ENCODE measurements around the gene SCNM1.
"Not testable (repeated sequence)": the region's sequence is repeated elsewhere in the genome, so short reads cannot be mapped to it uniquely, and the experiment has no call there.

The SCNM1 gene

DNA sequence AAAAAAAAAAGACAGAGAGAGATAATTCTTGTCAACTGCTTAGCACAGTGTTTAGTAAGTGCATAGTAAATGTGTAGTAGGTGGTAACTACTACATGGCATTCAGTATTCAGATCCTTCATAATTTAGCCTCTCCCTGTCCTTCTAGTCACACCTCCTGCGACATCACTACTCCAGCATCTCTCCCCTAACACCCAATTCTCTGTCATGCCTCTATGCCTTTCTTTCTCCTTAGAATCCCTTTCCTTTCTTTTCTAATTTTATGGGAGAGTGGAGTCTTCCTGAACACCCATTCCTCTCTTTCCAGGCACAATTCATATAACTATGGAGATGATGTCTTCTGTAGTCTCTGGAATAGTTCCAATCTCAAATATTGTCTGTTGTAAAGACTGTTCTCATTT, 27.9 kb downstream of the SCNM1 start:
- no peak for FAIRE-seq

DNA sequence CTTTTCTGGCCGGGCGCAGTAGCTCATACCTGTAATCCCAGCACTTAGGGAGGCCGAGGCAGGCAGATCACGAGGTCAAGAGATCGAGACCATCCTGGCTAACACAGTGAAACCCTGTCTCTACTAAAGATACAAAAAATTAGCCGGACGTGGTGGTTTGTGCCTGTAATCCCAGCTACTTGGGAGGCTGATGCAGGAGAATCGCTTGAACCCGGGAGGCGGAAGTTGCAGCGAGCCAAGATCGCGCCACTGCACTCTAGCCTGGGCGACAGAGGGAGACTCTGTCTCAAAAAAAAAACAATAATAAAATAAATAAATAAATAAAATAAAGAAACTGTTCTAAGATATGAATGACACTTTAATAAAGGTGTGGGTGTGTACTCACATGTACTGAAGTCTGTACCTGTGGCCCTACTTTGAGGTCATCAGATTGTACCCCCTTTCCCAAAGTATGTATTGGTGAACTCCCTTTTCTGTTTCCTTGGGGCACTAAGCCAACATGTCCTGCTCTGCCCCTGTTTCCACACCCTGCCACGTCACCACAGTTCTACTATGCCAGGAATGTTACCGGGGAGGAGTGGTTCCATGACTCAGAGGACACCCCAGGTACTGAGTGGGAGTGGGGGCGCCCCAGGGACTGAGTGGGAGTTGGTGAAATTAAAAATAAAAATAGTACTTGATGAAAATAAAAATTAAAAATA, 29.1 kb downstream of the SCNM1 start:
- peak; percentile 34 for FAIRE-seq

DNA sequence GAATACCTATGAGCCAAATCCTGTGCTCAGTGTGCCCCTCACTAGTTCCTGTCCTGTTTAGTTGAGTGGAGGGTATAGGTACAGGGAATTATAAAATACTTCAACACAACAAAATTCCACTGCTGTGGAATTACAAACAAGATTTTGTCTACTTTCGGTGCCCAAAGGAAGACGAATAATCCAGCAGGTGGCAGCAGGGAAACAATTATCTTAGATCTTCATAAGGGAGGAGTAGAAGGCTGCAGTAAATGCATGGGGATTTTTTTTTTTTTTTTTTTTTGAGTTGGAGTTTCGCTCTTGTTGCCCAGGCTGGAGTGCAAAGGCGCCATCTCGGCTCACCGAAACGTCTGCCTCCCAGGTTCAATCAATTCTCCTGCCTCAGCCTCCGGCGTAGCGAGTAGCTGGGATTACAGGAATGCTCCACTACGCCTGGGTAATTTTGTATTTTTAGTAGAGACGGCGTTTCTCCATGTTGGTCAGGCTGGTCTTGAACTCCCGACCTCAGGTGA, 30.4 kb downstream of the SCNM1 start:
- FAIRE-seq = peak; percentile 83

DNA sequence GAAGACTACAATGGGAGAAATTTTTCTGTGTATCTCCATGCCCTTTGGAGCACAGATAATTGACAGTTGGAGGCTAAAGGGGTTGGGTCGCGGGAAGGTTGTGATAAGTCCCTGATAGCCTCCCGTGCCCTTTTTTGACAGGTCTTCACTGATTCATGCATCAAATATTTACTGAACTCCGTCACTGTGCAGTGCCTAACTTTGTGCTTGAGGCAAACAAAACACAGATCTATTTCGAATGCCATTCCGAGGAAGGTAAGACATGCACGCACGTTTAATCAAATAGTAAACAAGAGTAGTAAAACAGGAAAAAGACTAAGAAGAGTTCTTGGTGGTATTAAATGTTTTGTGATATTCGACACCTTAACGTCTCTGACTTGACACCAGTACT, 31.9 kb downstream of the SCNM1 start:
- no peak for FAIRE-seq

DNA sequence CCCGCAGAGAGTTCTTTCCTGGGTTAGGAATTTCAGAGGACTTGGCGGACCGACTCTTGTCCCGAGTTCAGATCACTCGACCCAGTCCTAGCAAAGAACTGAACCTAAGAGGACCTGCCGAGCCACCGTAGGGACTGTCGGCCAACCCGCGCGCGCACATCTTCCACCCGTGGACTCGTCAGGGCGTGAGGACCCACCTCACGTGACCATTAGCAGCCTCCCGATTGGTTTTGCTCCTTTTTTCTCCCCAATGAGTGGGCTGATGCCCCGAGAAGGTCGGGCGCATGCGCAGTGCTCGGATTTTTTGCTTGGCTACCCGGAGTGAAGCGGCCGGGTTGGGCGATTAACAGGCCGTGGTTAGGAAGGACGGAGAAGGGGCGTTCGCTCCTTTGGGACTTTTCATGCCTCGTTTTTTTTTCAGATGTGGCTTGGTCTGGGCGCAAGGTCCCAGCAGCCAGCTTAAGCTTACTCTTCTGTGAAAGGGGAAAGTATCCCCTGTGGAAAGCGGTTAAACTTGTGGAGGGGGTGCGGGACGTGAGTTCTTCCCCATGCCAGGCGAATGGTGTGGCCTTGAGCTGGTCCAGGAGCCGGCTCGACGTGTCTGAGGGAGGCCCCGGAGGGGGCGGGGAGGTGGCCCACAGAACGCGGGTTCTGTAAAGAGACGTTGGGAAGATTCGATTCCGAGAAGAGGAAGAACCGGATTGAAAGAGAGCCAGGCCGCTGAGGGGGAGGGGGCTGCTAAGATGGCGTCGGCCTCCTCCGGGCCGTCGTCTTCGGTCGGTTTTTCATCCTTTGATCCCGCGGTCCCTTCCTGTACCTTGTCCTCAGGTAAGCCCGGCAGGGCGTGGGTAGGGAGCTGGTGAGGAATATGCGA, 32.5 kb downstream of the SCNM1 start, which contains the start of gene PIP5K1A:
Gene PIP5K1A, plus strand, starts transcription at position 299 of the 874 bp plus-strand sequence. Its CDS starts 445 bp downstream, at position 744.
- peak; percentile 90 for FAIRE-seq

DNA sequence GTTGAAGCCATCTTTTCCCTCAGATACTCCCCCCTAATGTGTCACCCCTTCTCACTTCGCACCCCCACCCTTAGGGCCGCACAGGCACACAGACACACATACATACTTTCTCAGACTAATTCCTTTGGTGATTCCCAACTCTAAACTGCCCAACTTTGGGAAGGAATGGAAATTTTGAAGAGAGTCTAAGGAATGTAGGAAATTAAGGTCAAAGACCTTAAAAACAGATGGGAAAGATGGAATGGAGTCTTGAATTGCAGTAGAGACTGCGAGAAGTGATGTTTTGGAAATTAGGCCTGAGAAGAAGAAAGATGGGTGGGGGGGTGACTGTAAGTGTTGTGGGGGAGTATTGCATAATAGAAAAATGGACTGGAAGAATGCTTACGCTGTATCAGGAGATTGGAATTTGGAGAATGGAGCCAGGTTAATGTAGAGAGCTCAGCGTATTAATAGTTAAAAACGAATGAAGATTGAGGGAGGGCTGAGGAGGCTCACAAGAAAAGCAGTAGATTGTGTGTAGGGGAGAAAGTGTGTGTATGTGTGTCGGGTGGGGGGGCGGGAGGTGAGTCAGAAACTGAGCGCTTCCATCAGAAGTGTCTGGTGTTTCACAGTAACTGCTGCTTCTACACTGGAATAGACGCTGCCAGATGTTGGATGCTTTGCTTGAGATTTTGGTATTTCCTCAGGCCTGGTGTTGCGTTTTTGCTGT, 34.1 kb downstream of the SCNM1 start:
- FAIRE-seq = no peak

DNA sequence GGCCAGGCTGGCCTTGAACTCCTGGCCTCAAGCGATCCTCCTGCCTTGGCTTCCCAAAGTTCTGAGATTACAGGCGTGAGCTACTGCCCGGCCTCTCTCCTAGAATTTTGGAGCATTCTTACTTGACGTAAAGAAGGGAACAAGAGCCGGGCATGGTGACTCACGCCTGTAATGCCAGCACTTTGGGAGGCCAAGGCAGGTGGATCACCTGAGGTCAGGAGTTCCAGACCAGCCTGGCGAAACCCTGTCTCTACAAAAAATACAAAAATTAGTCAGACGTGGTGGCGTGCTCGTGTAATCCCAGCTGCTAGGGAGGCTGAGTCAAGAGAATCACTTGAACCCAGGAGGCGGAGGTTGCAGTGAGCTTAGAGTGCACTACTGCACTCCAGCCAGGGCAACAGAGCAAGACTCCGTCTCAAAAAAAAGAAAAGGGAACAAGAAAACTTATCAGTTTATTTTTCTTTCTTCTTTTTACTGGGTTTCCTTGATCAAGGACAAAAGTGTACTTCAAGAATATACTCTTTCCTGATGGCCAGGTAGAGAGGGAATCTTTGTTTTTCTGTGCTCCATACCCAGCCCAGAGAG, 39.5 kb downstream of the SCNM1 start:
- not testable (repeated sequence) for FAIRE-seq

DNA sequence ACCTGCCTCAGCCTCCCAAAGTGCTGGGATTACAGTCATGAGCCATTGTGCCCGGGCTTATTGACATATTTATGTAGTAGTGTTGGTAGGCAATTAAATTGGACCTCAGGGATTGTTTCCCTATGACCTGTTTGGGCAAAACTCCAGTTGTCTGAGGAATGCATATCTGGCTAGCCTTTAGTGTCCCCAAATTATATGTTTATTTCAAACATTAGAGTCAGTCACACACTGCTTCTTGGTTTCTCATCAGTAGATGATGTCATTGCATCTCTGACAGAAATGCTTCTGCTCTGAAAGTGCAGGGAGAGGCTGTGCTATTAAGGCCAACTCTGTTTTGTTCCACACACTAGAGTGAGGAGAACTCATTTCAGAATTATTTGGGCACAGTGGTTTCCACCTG, 44.9 kb downstream of the SCNM1 start:
- no peak for FAIRE-seq

DNA sequence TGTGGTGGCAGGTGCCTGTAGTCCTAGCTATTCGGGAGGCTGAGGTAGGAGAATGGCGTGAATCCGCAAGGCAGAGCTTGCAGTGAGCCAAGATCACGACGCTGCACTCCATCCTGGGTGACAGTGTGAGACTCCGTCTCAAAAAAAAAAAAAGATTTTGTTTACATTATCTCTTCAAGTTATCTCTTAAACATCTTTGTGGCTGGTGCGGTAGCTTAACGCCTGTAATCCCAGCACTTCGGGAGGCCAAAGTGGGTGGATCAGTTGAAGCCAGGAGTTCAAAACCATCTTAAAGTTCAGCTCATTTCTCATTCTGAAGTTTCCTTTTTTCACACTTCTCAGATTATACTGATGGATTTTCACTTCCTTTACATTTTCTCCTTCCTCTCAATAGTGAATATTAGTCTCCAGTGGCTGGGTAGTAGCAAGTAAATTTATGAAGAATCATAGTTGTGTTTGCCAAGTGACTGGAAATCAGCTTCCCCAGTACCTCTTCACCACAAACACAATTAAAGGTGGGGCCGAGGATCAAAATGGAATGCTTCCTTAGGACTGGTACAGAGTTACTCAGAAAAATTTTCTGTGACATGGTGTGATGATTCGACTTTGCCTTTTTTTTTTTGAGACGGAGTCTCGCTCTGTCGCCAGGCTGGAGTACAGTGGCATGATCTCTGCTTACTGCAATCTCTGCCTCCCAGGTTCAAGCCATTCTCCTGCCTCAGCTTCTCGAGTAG, 46.2 kb downstream of the SCNM1 start:
- FAIRE-seq = no peak

DNA sequence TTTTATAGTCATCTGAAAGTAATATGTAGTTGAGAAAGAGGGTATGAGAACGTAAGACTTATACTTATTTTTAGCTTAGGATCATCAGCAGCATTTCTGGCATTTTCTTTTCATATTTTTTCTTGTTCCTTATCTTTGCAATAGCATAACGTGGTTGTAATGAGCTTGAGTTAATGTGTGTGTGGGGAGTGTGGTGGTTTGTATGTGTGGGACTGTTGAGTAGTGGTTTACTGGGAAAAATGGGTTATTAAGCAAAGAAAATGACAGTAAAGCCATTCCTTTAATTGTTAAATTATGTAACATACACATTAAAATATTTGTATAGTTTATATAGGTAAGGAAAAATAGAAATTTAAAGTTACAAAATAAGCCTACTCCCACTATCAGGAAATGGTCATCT, 47.6 kb downstream of the SCNM1 start:
- FAIRE-seq = no peak
